Caco-2 (cell line): ENCODE measurements around the gene CCDC63. TPM values are rescaled to one million over a fixed set of nuclear protein-coding genes. Genes with fewer than 3 reads are reported as not detected.
"Not testable (repeated sequence)": the region's sequence is repeated elsewhere in the genome, so short reads cannot be mapped to it uniquely, and the experiment has no call there.

Experiments used
- BruUV-seq: library from RNA; stranded (reverse); fragments of 400-500 nt; replicated peaks from 2 replicates; lab custom pipeline; 2021; lab: Mats Ljungman, UMichigan
- CTCF ChIA-PET: fragments of 300-600 bp; sonication (Branson Sonifier 250); formaldehyde crosslinking; loops from one replicate; lab custom pipeline; 2022; ENCODE audit warnings: antibody characterized with exemption; lab: Charles Lee
- POLR2A ChIA-PET: fragments of 300-600 bp; sonication (Branson Sonifier 250); formaldehyde crosslinking; loops from one replicate; lab custom pipeline; 2022; ENCODE audit warnings: antibody characterized with exemption; lab: Charles Lee
- DNase-seq, 2 experiments: peaks; one replicate each; pipeline versions ENCODE4 v3.0.0 to v3.0.0-alpha.2; 2020 to 2022
- H3K27me3 ChIP-seq: replicated peaks from 2 replicates; pipeline ENCODE4 v1.6.0; 2011; ENCODE audit warnings: low read length; ENCODE audit not compliant: control insufficient read depth, insufficient read depth
- H3K36me3 ChIP-seq: 2 replicates; pipeline ENCODE4 v1.5.1; 2011; ENCODE audit warnings: low read length; ENCODE audit not compliant: control insufficient read depth, insufficient read depth
- H3K4me1 ChIP-seq: fragments of 250-450 bp; sonication (Bioruptor Pico); 2 replicates; pipeline ENCODE4 v1.5.1; 2020; ENCODE audit warnings: mild to moderate bottlenecking
- H3K4me3 ChIP-seq: 2 replicates; pipeline ENCODE4 v1.5.1; 2011; ENCODE audit warnings: low read depth, mild to moderate bottlenecking, control low read depth, low read length
- H3K9me3 ChIP-seq: fragments of 250-450 bp; sonication (Bioruptor Pico); 2 replicates; pipeline ENCODE4 v1.5.1; 2020; ENCODE audit warnings: mild to moderate bottlenecking, moderate library complexity
- H3K27ac Mint-ChIP-seq: one replicate; pipeline ENCODE4 v1.8.0; 2022; ENCODE audit warnings: mixed read lengths; ENCODE audit not compliant: unreplicated experiment
- H3K27me3 Mint-ChIP-seq: one replicate; pipeline ENCODE4 v1.8.0; 2022; ENCODE audit warnings: mixed read lengths; ENCODE audit not compliant: insufficient read depth, unreplicated experiment
- H3K36me3 Mint-ChIP-seq: one replicate; pipeline ENCODE4 v1.8.0; 2022; ENCODE audit warnings: mild to moderate bottlenecking, mixed read lengths; ENCODE audit not compliant: insufficient read depth, unreplicated experiment
- H3K4me1 Mint-ChIP-seq: one replicate; pipeline ENCODE4 v1.8.0; 2022; ENCODE audit warnings: low read depth, mixed read lengths; ENCODE audit not compliant: unreplicated experiment
- H3K4me3 Mint-ChIP-seq: one replicate; pipeline ENCODE4 v1.8.0; 2022; ENCODE audit warnings: mild to moderate bottlenecking, moderate library complexity, mixed read lengths; ENCODE audit not compliant: unreplicated experiment
- H3K9me3 Mint-ChIP-seq: one replicate; pipeline ENCODE4 v1.8.0; 2022; ENCODE audit warnings: mixed read lengths; ENCODE audit not compliant: unreplicated experiment
- CTCF ChIP-seq, 2 experiments: fragments of 200-600 bp in 1 of 2; IDR thresholded peaks; 1 replicate in 1 of 2; 2 replicates in 1 of 2; pipeline versions ENCODE4 v1.5.1 to v1.8.0; 2011 to 2022; ENCODE audit warnings: antibody characterized with exemption in 1 of 2, control low read depth in 1 of 2, inconsistent platforms in 1 of 2, low read depth in 1 of 2, low read length in 1 of 2, mild to moderate bottlenecking in 1 of 2, moderate library complexity in 1 of 2; ENCODE audit not compliant: insufficient read depth in 1 of 2, severe bottlenecking in 1 of 2, unreplicated experiment in 1 of 2
- intact Hi-C: fragments of 100-400 bp; cut with micrococcal nuclease; formaldehyde crosslinking; loops from one replicate; pipeline ENCODE4 v1.10.0; 2022; ENCODE audit not compliant: unreplicated experiment
- total RNA-seq: library from RNA; stranded (reverse); gene quantifications from 2 replicates; pipeline ENCODE4 v1.2.3, GENCODE V29; 2022

The CCDC63 gene
- total RNA-seq, 1 experiment from 2014 or later = not detected

- H3K27me3 Mint-ChIP-seq = peaks cover 4% of the 10 kb centered on the region
- no peak for DNase-seq
- H3K4me3 Mint-ChIP-seq = no peak overlapping the region
- H3K27ac Mint-ChIP-seq = no peak overlapping the region
- H3K9me3 Mint-ChIP-seq = no peaks in the 10 kb centered on the region
- no peak for TF ChIP-seq CTCF (IDR thresholded peaks at IDR 0.05; ENCODE audit: insufficient read depth in 1 of 2, low read depth in 1 of 2, low read length in 1 of 2, severe bottlenecking in 1 of 2, unreplicated experiment in 1 of 2)
- no TSS peak for BruUV-seq
- peaks cover 12% of the 10 kb centered on the region for H3K4me1 Mint-ChIP-seq
- no peak overlapping the region for H3K4me3 ChIP-seq
- 0 out of 2 replicates have a peak, but pooled peaks cover 3% of the 10 kb centered on the region for H3K4me1 ChIP-seq
- peaks cover 12% of the 10 kb centered on the region for H3K9me3 ChIP-seq
- peaks cover 4% of the 10 kb centered on the region for H3K36me3 Mint-ChIP-seq
- no peaks in the 10 kb centered on the region for H3K36me3 ChIP-seq
- POLR2A ChIA-PET = no interaction called here
- CTCF ChIA-PET = interaction anchor here (0.6 kb wide), 1 partner anchor 387 kb away, joined by 6 read pairs; no protein-coding TSS in a partner anchor
- intact Hi-C loops = no loop called here
- no peaks in the 10 kb centered on the region for H3K27me3 ChIP-seq
Measured at GRCh38 chr12:110941391-110941790, 94.6 kb downstream of the CCDC63 start.

GRCh38 chr12:110943373-110943772, 96.6 kb downstream of the CCDC63 start:
- no peaks in the 10 kb centered on the region for H3K36me3 ChIP-seq
- no TSS peak for BruUV-seq
- peaks cover 22% of the 10 kb centered on the region for H3K9me3 ChIP-seq
- CTCF ChIA-PET = no interaction called here
- DNase-seq = no peak
- intact Hi-C loops = no loop called here
- POLR2A ChIA-PET = no interaction called here
- H3K9me3 Mint-ChIP-seq = peaks cover 18% of the 10 kb centered on the region
- no peaks in the 10 kb centered on the region for H3K4me1 Mint-ChIP-seq
- peaks cover 8% of the 10 kb centered on the region; the same call in 1 of the 2 replicates for H3K4me1 ChIP-seq
- H3K27me3 ChIP-seq = no peaks in the 10 kb centered on the region
- no peak overlapping the region for H3K4me3 ChIP-seq
- peaks cover 4% of the 10 kb centered on the region for H3K27me3 Mint-ChIP-seq
- H3K36me3 Mint-ChIP-seq = no peaks in the 10 kb centered on the region
- no peak overlapping the region for H3K27ac Mint-ChIP-seq
- H3K4me3 Mint-ChIP-seq = no peak overlapping the region
- no peak for TF ChIP-seq CTCF (IDR thresholded peaks at IDR 0.05; ENCODE audit: insufficient read depth in 1 of 2, low read depth in 1 of 2, low read length in 1 of 2, severe bottlenecking in 1 of 2, unreplicated experiment in 1 of 2)

GRCh38 chr12:110948041-110948440, 101.3 kb downstream of the CCDC63 start:
- POLR2A ChIA-PET = no interaction called here
- Mint-ChIP-seq H3K4me1 (no peaks in the 10 kb centered on the region), H3K27ac (no peak overlapping the region), H3K9me3 (peaks cover 22% of the 10 kb centered on the region), H3K27me3 (no peaks in the 10 kb centered on the region), H3K4me3 (no peak overlapping the region), H3K36me3 (no peaks in the 10 kb centered on the region)
- Histone ChIP-seq H3K27me3 (no peaks in the 10 kb centered on the region), H3K9me3 (peaks cover 25% of the 10 kb centered on the region), H3K4me1 (peaks cover 11% of the 10 kb centered on the region; the same call in 1 of the 2 replicates), H3K4me3 (no peak overlapping the region), H3K36me3 (no peaks in the 10 kb centered on the region)
- BruUV-seq = no TSS peak
- TF ChIP-seq CTCF (IDR thresholded peaks at IDR 0.05; ENCODE audit: insufficient read depth in 1 of 2, low read depth in 1 of 2, low read length in 1 of 2, severe bottlenecking in 1 of 2, unreplicated experiment in 1 of 2) = no peak
- intact Hi-C loops = no loop called here
- DNase-seq = peak in 1 of 2 experiments; percentile 30
- CTCF ChIA-PET = no interaction called here

GRCh38 chr12:110950466-110950865, 103.7 kb downstream of the CCDC63 start:
- intact Hi-C loops, BruUV-seq, DNase-seq, CTCF ChIA-PET, H3K27me3 ChIP-seq, POLR2A ChIA-PET, H3K36me3 Mint-ChIP-seq, H3K4me3 Mint-ChIP-seq, H3K4me3 ChIP-seq, H3K4me1 Mint-ChIP-seq, H3K27ac Mint-ChIP-seq, H3K36me3 ChIP-seq, H3K27me3 Mint-ChIP-seq: not testable (repeated sequence)
- H3K4me1 ChIP-seq = peaks cover 11% of the 10 kb centered on the region; the same call in 1 of the 2 replicates
- peaks cover 21% of the 10 kb centered on the region for H3K9me3 ChIP-seq
- H3K9me3 Mint-ChIP-seq = peaks cover 22% of the 10 kb centered on the region

- peaks cover 22% of the 10 kb centered on the region for H3K9me3 Mint-ChIP-seq
- BruUV-seq, H3K36me3 Mint-ChIP-seq, intact Hi-C loops, H3K4me3 Mint-ChIP-seq, H3K36me3 ChIP-seq, H3K27me3 ChIP-seq, H3K27me3 Mint-ChIP-seq, DNase-seq, POLR2A ChIA-PET, H3K4me1 Mint-ChIP-seq, H3K27ac Mint-ChIP-seq, CTCF ChIA-PET, H3K4me3 ChIP-seq: not testable (repeated sequence)
- peaks cover 11% of the 10 kb centered on the region; the same call in 1 of the 2 replicates for H3K4me1 ChIP-seq
- peaks cover 17% of the 10 kb centered on the region for H3K9me3 ChIP-seq
Measured at GRCh38 chr12:110950867-110951266, 104.1 kb downstream of the CCDC63 start.
